SJSA1 (cell line): ENCODE results near the gene ALDH18A1. TPM values are rescaled to one million over a fixed set of nuclear protein-coding genes. Genes with fewer than 3 reads are reported as not detected.

ENCODE experiments used
- DNase-seq, 2 experiments: peaks; one replicate each; pipeline ENCODE4 v3.0.0-alpha.2; 2015 to 2020; ENCODE audit warnings: low spot score in 2 of 2, low read depth in 1 of 2
- H3K27ac ChIP-seq: fragments of 250-450 bp; sonication (Bioruptor Pico); 2 replicates; pipeline ENCODE4 v1.5.1; 2020; ENCODE audit warnings: mild to moderate bottlenecking, moderate library complexity
- H3K27me3 ChIP-seq: fragments of 250-450 bp; sonication (Bioruptor Pico); replicated peaks from 2 replicates; pipeline ENCODE4 v1.5.1; 2020; ENCODE audit warnings: mild to moderate bottlenecking, moderate library complexity
- H3K36me3 ChIP-seq: fragments of 250-450 bp; sonication (Bioruptor Pico); 2 replicates; pipeline ENCODE4 v1.5.1; 2020; ENCODE audit warnings: mild to moderate bottlenecking
- H3K4me1 ChIP-seq: fragments of 250-450 bp; sonication (Bioruptor Pico); replicated peaks from 2 replicates; pipeline ENCODE4 v1.6.1; 2021; ENCODE audit warnings: mild to moderate bottlenecking
- H3K4me3 ChIP-seq: fragments of 250-450 bp; sonication (Bioruptor Pico); 2 replicates; pipeline ENCODE4 v1.5.1; 2020; ENCODE audit warnings: mild to moderate bottlenecking
- H3K9me3 ChIP-seq: fragments of 250-450 bp; sonication (Bioruptor Pico); replicated peaks from 2 replicates; pipeline ENCODE4 v1.5.1; 2020; ENCODE audit warnings: mild to moderate bottlenecking
- total RNA-seq: library from RNA; depleted of rRNA; stranded (reverse); fragments of >200 nt; shearing (Covaris generic); gene quantifications from 2 replicates; pipeline ENCODE4 v1.2.3, GENCODE V29; 2014

The ALDH18A1 gene
- total RNA-seq, 1 experiment from 2014 or later: 55.0 TPM

DNA sequence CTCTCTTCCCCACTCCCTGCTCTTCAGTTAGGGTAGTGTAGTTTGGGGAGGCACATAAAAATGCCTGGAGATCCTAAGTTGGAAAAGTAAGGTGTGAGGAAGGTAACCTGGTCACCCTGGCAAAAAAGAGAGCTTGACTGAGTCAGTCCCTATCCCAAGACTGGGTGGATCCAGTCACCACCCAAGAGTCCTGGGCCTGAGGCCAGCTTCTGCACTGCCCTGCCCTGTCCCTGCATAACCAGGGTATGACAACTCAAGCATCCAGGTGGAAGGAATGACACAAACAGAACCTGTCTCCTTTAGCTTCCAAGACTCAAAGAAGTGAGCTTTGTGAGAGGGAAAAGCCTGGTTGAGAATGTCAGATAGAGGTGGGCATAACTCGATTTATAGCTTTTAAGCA, 68.5 kb downstream of the ALDH18A1 start:
- H3K4me1 ChIP-seq: no peaks in the 10 kb centered on the region
- no peak overlapping the region for H3K27ac ChIP-seq
- H3K36me3 ChIP-seq: no peaks in the 10 kb centered on the region
- H3K4me3 ChIP-seq: no peak overlapping the region
- no peak for DNase-seq
- H3K27me3 ChIP-seq: no peaks in the 10 kb centered on the region; the same call in 1 of the 2 replicates
- no peaks in the 10 kb centered on the region for H3K9me3 ChIP-seq

DNA sequence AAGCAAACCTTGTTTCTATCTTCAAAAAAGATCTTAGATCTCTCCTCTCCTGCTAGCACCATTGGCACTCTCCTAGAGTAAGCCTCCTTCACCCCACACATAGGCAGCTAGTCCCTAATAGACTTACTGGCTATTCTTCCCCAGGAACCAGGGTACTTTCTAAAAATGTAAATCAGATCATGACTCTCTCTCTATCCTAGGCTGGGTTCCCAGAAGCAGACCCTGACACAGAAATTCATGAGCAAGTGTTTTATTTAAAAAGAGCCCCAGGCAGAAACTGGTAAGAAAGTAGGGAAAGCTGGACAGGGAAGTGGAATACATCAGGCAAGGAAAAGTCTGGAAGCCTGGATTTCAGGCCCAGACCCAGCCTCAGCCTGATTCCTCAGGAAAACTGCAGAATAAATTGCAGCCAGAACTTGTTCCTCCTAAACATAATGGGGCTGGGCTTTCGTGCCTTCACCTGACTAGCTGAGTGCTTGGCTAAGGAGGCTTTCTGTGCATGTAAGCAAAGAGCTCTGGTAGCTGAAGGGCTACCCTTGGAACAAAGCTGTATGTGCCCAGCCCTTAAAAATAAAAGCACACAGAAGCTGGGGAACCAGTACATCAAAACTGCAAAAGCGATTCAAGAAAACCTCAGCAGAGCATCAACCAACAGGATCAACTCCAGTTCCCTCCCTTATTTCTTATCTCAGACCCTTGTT, 76.5 kb downstream of the ALDH18A1 start:
- H3K4me3 ChIP-seq: no peak overlapping the region

GRCh38 chr10:95579292-95579691, 77.2 kb downstream of the ALDH18A1 start:
- Histone ChIP-seq H3K9me3 (no peaks in the 10 kb centered on the region), H3K27me3 (no peaks in the 10 kb centered on the region), H3K4me3 (no peak overlapping the region), H3K27ac (no peak overlapping the region), H3K4me1 (no peaks in the 10 kb centered on the region), H3K36me3 (no peaks in the 10 kb centered on the region)
- DNase-seq: no peak

More for the DNA sequence above, 76.5 kb downstream of the ALDH18A1 start:
- no peaks in the 10 kb centered on the region for H3K36me3 ChIP-seq
- H3K27ac ChIP-seq: no peak overlapping the region
- no peaks in the 10 kb centered on the region for H3K4me1 ChIP-seq
- H3K27me3 ChIP-seq: no peaks in the 10 kb centered on the region; the same call in 1 of the 2 replicates
- no peak for DNase-seq
- no peaks in the 10 kb centered on the region for H3K9me3 ChIP-seq

DNA sequence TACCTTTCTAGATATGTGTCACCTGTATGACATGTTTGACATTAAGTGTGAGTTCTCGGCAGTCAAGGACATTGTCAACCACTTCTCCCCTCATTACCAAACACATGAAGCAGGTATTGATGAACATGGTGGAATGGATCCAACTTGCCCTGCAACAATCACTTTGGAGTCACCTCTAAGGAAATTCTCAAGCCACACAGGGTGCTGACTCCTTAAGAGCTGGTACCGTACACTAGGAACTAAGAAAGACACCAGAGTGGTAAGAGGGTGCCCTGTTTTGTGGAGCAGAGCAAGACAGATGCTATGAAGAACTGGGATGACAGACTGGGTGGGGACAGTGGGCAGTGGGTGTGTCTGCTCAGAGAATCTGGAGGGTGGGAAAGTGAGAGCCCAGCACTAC, 77.9 kb downstream of the ALDH18A1 start:
- H3K4me3 ChIP-seq: no peak overlapping the region
- H3K9me3 ChIP-seq: no peaks in the 10 kb centered on the region
- DNase-seq: no peak
- peaks cover 4% of the 10 kb centered on the region for H3K27me3 ChIP-seq
- H3K4me1 ChIP-seq: no peaks in the 10 kb centered on the region
- no peak overlapping the region for H3K27ac ChIP-seq
- H3K36me3 ChIP-seq: no peaks in the 10 kb centered on the region

DNA sequence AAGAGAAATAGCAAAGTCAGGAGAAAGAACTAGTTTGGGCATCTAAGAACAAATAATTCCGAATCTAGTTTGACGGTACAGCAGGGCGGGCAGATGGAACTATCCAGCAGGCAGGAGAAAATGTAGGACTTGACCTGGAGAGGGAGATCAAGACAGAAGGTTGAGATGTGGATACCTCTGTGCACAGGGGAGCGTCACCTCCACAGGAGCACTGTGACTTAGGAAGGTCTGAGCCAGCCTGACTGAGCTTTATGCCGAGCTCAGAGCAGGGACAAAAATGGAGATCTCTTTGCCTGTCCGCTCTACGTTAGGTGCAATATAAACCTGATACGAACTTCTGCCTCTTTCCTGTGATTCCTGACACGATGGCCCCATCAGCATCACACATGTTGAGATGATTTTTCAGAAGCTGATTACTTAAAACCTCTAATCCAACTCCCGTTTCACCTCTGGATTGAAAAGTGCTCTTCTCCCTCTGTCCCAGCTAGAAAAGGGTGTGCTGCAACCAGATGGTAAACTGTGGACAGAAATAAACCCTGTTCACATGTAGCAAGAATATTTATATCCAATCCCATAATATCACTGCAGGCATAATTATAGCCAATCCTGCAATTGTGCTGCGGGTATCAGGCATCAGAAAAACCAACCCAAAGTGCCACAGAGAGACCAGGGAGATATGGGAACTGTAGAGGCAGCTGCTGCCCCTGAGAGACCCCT, 81.7 kb downstream of the ALDH18A1 start:
- Histone ChIP-seq H3K36me3 (no peaks in the 10 kb centered on the region), H3K27me3 (peaks cover 15% of the 10 kb centered on the region), H3K27ac (no peak overlapping the region), H3K4me3 (no peak overlapping the region), H3K9me3 (no peaks in the 10 kb centered on the region), H3K4me1 (no peaks in the 10 kb centered on the region)
- DNase-seq: no peak

GRCh38 chr10:95573964-95574604, 82.4 kb downstream of the ALDH18A1 start:
- Histone ChIP-seq H3K27me3 (peaks cover 19% of the 10 kb centered on the region), H3K36me3 (no peaks in the 10 kb centered on the region), H3K9me3 (no peaks in the 10 kb centered on the region), H3K4me1 (no peaks in the 10 kb centered on the region), H3K27ac (no peak overlapping the region), H3K4me3 (no peak overlapping the region)
- no peak for DNase-seq

DNA sequence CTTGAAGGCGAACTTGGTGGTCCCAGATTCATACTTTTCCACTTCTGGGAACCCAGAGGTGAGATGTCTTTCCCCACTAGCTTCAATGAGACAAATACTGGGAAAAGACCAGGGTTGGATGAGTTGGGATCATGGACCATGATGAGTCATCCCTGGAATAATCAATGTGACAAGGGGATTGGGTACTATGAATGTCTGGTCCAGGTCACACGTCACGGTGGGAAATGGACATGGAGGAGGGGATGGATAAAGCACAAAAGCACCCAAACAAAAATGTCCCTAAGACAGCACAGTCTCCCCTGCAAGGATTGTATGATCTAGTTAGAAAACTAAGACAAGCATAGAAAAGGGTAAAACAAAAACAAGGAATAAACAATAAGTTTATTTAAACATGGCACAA, 83.0 kb downstream of the ALDH18A1 start:
- Histone ChIP-seq H3K27ac (no peak overlapping the region), H3K36me3 (no peaks in the 10 kb centered on the region), H3K27me3 (peaks cover 19% of the 10 kb centered on the region), H3K4me3 (no peak overlapping the region), H3K4me1 (no peaks in the 10 kb centered on the region), H3K9me3 (no peaks in the 10 kb centered on the region)
- no peak for DNase-seq

DNA sequence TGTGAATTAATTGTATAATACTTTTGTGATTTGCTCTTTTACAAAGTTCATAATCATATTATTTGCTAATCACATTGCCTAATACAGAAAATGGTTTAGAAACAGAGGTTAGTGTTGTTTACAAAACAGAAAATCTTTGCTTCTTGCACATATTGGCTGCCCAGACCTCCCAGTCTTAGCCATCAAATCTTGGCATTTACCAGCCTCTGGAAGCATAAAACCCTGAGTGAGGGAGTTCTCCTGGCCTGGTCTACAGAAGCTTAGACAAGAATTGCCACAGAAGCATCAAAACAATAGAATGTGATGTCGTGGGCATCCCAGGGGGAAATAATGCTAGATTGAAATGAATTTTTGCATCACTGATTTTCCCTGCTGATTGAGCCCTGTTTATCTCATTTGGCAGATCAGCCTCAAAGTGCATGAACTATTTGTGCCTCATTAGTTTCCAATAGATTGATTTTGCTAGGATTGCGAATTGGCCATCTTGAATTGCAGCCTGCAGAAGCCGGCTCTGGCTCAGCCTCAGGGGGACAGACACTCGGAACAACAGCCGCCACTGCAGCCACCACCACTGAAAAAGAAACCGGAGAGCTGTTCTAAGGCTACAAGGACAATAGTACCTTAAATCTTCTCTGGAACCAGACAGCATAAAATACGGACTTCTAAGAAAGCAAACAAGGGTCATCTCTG, 84.2 kb downstream of the ALDH18A1 start:
- H3K9me3 ChIP-seq: no peaks in the 10 kb centered on the region
- H3K27ac ChIP-seq: no peak overlapping the region
- no peak for DNase-seq
- no peak overlapping the region for H3K4me3 ChIP-seq
- no peaks in the 10 kb centered on the region for H3K4me1 ChIP-seq
- peaks cover 23% of the 10 kb centered on the region for H3K27me3 ChIP-seq
- no peaks in the 10 kb centered on the region for H3K36me3 ChIP-seq

- Histone ChIP-seq H3K27ac (no peak overlapping the region), H3K9me3 (no peaks in the 10 kb centered on the region), H3K4me1 (no peaks in the 10 kb centered on the region), H3K36me3 (no peaks in the 10 kb centered on the region), H3K27me3 (peaks cover 23% of the 10 kb centered on the region), H3K4me3 (no peak overlapping the region)
- DNase-seq: no peak
These were observed 85.1 kb downstream of the ALDH18A1 start for GRCh38 chr10:95571390-95571789.

DNA sequence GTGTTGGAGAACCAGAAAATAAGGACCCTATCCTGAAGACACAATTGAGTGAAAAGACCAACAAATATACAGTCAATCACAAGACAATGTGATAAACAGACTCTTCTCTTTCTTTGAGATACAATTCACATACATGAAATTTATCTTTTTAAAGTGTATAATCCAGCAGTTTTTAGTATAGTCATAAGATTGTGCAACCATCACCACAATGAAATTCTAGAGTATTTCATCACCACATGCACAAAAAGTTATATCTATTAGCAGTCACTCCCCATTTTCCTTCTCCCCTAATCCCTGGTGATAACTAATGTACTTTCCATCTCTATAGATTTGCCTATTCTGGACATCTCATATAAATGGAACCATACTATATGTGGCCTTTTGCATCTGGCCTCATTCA, 87.1 kb downstream of the ALDH18A1 start:
- H3K4me3 ChIP-seq: no peak overlapping the region
- H3K27ac ChIP-seq: no peak overlapping the region
- no peaks in the 10 kb centered on the region for H3K4me1 ChIP-seq
- no peak for DNase-seq
- peaks cover 25% of the 10 kb centered on the region for H3K27me3 ChIP-seq
- no peaks in the 10 kb centered on the region for H3K9me3 ChIP-seq
- no peaks in the 10 kb centered on the region for H3K36me3 ChIP-seq

- H3K4me3 ChIP-seq: no peak overlapping the region
- H3K27ac ChIP-seq: no peak overlapping the region
- H3K27me3 ChIP-seq: peaks cover 17% of the 10 kb centered on the region; the same call in 1 of the 2 replicates
- no peaks in the 10 kb centered on the region for H3K9me3 ChIP-seq
- no peaks in the 10 kb centered on the region for H3K36me3 ChIP-seq
- DNase-seq: no peak
- no peaks in the 10 kb centered on the region for H3K4me1 ChIP-seq
These were observed 88.4 kb downstream of the ALDH18A1 start for GRCh38 chr10:95567903-95568630.

GRCh38 chr10:95566136-95566535, 90.4 kb downstream of the ALDH18A1 start:
- Histone ChIP-seq H3K4me1 (no peaks in the 10 kb centered on the region), H3K9me3 (no peaks in the 10 kb centered on the region), H3K4me3 (no peak overlapping the region), H3K36me3 (no peaks in the 10 kb centered on the region), H3K27ac (no peak overlapping the region), H3K27me3 (peaks cover 10% of the 10 kb centered on the region; the same call in 1 of the 2 replicates)
- DNase-seq: no peak

GRCh38 chr10:95565336-95565735, 91.2 kb downstream of the ALDH18A1 start:
- H3K4me3 ChIP-seq: no peak overlapping the region
- H3K9me3 ChIP-seq: no peaks in the 10 kb centered on the region
- no peak for DNase-seq
- peaks cover 6% of the 10 kb centered on the region for H3K4me1 ChIP-seq
- H3K27me3 ChIP-seq: peaks cover 10% of the 10 kb centered on the region; the same call in 1 of the 2 replicates
- no peaks in the 10 kb centered on the region for H3K36me3 ChIP-seq
- H3K27ac ChIP-seq: no peak overlapping the region
